ENCODE measurements around the gene CABS1. TPM values are rescaled to one million over a fixed set of nuclear protein-coding genes. Genes with fewer than 3 reads are reported as not detected.

CABS1 gene
- total RNA-seq, 2 experiments from 2014 or later = not detected

Other genes starting within 250 kb of the CABS1 start
- not detected for gene PRR27, start 180.7 kb upstream of the CABS1 start, total RNA-seq
- not detected for gene ODAM, start 139.3 kb upstream of the CABS1 start, total RNA-seq
- gene FDCSP, start 108.9 kb upstream of the CABS1 start, total RNA-seq = not detected
- not detected for gene CSN3, start 92.4 kb upstream of the CABS1 start, total RNA-seq
- gene SMR3A, start 25.8 kb downstream of the CABS1 start, total RNA-seq = not detected
- not detected for gene SMR3B, start 48.1 kb downstream of the CABS1 start, total RNA-seq
- gene OPRPN, start 63.0 kb downstream of the CABS1 start, total RNA-seq = not detected
- not detected for gene MUC7, start 137.2 kb downstream of the CABS1 start, total RNA-seq
- gene AMTN, start 183.6 kb downstream of the CABS1 start, total RNA-seq = not detected

Data from activated naive CD4-positive, alpha-beta T cell treated with anti-CD3 and anti-CD28 coated beads for 36 hours (primary cell).